Suprapubic skin (tissue), 4 donors: ENCODE measurements around the gene FKBP8.

Source experiments
- CTCF ChIP-seq, 2 donors: fragments of 200-600 bp in 1 of 2; fragments of 450-650 bp in 1 of 2; sonication (generic) in 1 of 2; IDR thresholded peaks; one replicate each; pipeline ENCODE4 v1.5.1; 2016 to 2019; ENCODE audit warnings: antibody characterized with exemption in 2 of 2, mild to moderate bottlenecking in 1 of 2, moderate library complexity in 1 of 2
- EP300 ChIP-seq: sonication (generic); formaldehyde crosslinking; IDR thresholded peaks from one replicate; pipeline ENCODE4 v1.6.1; 2017; ENCODE audit warnings: antibody characterized with exemption
- POLR2A ChIP-seq, 2 donors: fragments of 450-650 bp; IDR thresholded peaks; one replicate each; pipeline ENCODE4 v1.6.1; 2017; ENCODE audit warnings: antibody characterized with exemption in 2 of 2, mild to moderate bottlenecking in 2 of 2, moderate library complexity in 2 of 2
- POLR2AphosphoS5 ChIP-seq, 3 donors: sonication (generic); formaldehyde crosslinking; IDR thresholded peaks; one replicate each; pipeline ENCODE4 v1.6.1; 2017; ENCODE audit warnings: antibody characterized with exemption in 3 of 3

- TF ChIP-seq CTCF (IDR thresholded peaks at IDR 0.05) (peak; percentile 52 to 71), POLR2AphosphoS5 (IDR thresholded peaks at IDR 0.05) (peak in 1 of 3 donors; percentile 61), POLR2A (IDR thresholded peaks at IDR 0.05) (no peak), EP300 (no peak)
Observed at GRCh38 chr19:18519962-18520847, 23.2 kb downstream of the FKBP8 start.
